NOMO-1 (cell line): ENCODE data around the gene MLXIPL.
A peak's percentile ranks its signal among the peaks of the same experiment; 100 is the strongest.
"Not testable (repeated sequence)": the region's sequence is repeated elsewhere in the genome, so short reads cannot be mapped to it uniquely, and the experiment has no call there.

ENCODE experiments used
- DNase-seq, 2 experiments: peaks; one replicate each; lab custom pipeline; 2025; ENCODE audit not compliant: unreplicated experiment in 2 of 2; lab: John Stamatoyannopoulos, UW

MLXIPL gene

GRCh38 chr7:73613954-73614735 is 10.2 kb downstream of the MLXIPL start:
- no peak for DNase-seq

GRCh38 chr7:73612598-73613269 is 11.6 kb downstream of the MLXIPL start:
- DNase-seq = no peak

GRCh38 chr7:73611017-73611555 is 13.2 kb downstream of the MLXIPL start:
- no peak for DNase-seq

- no peak for DNase-seq
Measured at GRCh38 chr7:73610105-73610504, 14.2 kb downstream of the MLXIPL start.

- not testable (repeated sequence) for DNase-seq
Measured at GRCh38 chr7:73607692-73607983, 16.7 kb downstream of the MLXIPL start.

- DNase-seq = peak; percentile 64 to 74
Measured at GRCh38 chr7:73606801-73607691, 17.3 kb downstream of the MLXIPL start.

GRCh38 chr7:73605601-73606220 is 18.6 kb downstream of the MLXIPL start:
- no peak for DNase-seq

- DNase-seq = no peak
Measured at GRCh38 chr7:73602721-73603651, 21.3 kb downstream of the MLXIPL start.

- DNase-seq = no peak
Measured at GRCh38 chr7:73599916-73600315, 24.4 kb downstream of the MLXIPL start.

GRCh38 chr7:73599151-73599882 is 25.0 kb downstream of the MLXIPL start:
- DNase-seq = no peak

- no peak for DNase-seq
Measured at GRCh38 chr7:73597978-73598782, 26.1 kb downstream of the MLXIPL start.

GRCh38 chr7:73596191-73597065 is 27.9 kb downstream of the MLXIPL start:
- no peak for DNase-seq

- DNase-seq = no peak
Measured at GRCh38 chr7:73595358-73595757, 29.0 kb downstream of the MLXIPL start.

- DNase-seq = no peak
Measured at GRCh38 chr7:73593207-73594045, 30.9 kb downstream of the MLXIPL start.

- DNase-seq = no peak
Measured at GRCh38 chr7:73586911-73587310, 37.4 kb downstream of the MLXIPL start.

GRCh38 chr7:73585196-73585595 is 39.1 kb downstream of the MLXIPL start:
- no peak for DNase-seq
